Stimulated activated CD4-positive, alpha-beta T cell treated with anti-CD3 and anti-CD28 coated beads, TNF-alpha, amount 100 ng/mL, for 4 hours (primary cell): Measurements from ENCODE around the gene RPH3AL.
"Not testable (repeated sequence)": the region's sequence is repeated elsewhere in the genome, so short reads cannot be mapped to it uniquely, and the experiment has no call there.

Source experiments
- DNase-seq, 3 experiments: peaks; one replicate each; pipeline ENCODE4 v3.0.0-alpha.2; 2020; ENCODE audit warnings: low read depth in 3 of 3

RPH3AL gene

DNA sequence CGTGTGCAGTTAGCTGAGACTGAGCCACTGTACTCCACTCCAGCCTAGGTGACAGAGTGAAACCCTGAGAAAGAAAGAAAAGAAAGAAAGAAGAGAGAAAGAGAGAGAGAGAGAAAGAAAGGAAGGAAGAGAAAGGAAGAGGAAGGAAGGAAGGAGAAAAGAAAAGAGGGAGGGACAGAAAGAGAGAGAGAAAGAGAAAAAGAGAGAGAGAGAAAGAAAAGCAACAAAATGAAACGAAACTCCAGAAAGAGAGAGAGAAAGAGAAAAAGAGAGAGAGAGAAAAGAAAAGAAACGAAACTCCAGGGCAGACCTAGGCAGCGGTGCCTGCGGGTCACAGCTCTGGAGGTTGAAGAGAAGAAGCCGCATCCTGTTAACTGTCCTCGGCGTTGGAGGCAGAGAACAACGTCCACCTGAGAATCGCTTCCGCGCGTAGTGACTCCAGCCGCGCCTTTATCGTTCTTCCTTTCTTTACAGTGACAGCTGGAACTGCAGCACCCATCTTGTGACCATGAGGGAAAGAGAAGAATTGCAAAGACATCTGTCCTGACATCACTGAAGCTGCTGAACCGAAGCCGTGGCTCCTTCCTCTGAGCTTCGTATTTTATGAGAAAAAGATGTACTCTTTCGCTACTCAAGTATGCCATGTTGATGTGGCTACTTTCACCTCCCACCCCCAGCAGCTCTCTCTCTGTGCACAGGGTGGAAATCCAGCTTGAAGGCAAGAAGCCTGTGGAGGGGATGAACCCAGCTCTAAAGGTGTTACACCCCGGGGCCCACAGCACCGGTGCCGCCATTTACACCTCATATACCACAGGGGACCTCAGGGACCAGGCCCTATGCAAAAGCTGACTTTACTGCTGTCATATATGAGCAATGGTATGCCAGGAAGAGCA, 114.3 kb downstream of the RPH3AL start:
- DNase-seq, result no peak

DNA sequence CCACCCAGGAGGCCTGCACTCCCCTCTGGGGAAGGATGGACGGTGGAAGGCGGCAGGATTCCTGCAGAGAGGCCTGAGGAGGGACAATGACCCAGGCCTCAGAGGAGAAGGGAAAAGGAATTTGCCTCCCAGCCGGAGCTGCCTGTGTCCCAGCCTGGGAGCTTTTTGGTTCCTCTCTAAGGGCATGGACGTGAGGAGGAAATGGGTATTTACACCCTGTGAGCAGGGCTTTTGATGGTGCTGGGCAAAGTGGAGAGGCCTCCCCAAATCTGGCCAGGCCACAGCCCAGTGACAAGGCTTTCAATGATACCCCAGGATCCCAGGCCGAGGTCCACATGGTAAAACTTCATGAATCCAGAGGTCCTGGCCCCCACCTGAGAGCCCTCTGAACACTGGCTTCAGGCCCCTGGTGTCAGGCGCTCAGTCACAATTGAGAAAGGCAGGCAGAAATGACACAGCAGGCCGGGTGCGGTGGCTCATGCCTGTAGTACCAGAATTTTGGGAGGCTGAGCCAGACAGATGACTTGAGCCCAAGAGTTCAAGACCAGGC, 115.1 kb downstream of the RPH3AL start:
- DNase-seq, result no peak

DNA sequence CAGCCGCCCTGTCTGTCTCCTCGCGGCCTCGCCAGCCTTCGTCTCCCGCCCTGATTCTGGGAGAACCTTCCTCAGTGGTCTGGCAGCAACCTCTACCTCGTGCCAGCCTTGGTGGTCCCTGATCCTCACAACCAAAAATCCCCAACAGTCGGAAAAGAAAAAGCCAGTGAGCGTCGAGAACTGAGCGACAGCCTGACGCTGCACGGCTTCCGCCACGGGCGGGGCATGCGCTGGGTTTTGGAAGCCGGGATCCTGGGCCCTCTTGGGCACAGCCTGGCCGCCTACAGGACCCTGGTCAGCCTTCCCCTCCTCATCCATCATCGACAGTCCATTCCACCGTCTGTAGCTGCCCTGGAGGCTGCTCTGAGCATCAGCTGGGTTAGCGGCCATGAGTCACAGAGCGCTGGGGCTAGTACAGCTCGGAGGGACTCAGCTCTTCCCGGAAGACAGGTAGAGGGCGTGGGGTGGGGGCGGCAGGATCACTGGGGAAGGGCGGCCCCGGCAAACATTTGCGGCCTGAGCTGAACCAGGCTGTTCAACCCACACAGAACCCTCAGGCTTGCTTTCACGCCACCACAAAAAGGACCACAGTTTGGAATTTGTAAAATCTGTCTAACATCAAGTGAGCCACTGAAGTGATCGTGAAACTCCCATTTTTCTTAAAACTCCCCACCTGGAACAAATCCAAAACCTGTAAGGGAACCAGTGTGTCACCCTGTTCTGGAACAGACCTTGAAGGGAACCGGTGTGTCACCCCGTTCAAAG, 115.8 kb downstream of the RPH3AL start:
- no peak for DNase-seq

DNA sequence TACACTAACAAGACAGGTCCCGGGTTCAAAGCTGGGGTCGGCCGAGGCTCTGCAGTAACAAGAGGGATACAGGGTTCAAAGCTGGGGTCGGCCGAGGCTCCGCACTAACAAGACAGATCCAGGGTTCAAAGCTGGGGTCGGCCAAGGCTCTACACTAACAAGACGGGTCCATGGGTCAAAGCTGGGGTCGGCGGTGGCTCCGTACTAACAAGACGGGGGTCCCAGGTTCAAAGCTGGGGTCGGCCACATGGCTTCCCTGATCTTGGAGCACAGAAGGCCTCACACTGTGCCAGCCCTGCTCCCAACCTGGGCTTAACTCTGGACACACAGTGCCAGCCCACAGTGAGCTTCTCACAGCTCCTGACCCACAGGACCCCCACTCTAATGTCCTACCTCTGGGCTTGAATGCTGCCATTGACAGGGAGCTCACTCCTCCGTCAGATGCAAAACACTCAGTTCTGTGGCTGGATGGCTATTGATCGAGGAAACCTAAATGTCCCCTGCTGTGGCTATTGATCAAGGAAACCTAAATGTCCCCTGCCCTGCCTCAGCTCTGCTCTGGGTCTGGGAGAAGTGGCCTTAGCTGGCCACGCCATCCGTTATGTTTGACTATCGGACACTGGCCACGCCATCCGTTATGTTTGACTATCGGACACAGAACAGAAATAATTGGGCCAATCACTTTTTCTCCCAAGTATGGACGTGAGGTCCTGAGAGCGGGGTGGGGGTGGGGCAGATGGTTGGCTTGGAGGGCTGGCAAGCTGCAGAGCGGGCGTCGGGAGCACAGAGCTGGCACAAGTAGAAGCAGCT, 116.6 kb downstream of the RPH3AL start:
- no peak for DNase-seq

DNA sequence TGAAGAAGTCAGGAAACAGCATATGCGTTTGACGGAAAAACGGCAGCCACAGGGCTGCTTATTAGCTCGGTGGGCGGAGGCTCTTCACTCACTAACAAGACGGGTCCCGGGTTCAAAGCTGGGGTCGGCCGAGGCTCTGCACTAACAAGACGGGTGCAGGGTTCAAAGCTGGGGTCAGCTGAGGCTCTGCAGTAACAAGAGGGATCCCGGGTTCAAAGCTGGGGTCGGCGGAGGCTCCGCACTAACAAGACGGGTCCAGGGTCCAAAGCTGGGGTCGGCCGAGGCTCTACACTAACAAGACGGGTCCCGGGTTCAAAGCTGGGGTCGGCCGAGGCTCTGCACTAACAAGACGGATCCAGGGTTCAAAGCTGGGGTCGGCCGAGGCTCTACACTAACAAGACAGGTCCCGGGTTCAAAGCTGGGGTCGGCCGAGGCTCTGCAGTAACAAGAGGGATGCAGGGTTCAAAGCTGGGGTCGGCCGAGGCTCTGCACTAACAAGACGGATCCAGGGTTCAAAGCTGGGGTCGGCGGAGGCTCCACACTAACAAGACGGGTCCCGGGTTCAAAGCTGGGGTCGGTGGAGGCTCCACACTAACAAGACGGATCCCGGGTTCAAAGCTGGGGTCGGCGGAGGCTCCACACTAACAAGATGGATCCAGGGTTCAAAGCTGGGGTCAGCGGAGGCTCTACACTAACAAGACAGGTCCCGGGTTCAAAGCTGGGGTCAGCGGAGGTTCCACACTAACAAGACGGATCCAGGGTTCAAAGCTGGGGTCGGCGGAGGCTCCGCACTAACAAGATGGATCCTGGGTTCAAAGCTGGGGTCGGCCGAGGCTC, 117.4 kb downstream of the RPH3AL start:
- DNase-seq, result not testable (repeated sequence)

DNA sequence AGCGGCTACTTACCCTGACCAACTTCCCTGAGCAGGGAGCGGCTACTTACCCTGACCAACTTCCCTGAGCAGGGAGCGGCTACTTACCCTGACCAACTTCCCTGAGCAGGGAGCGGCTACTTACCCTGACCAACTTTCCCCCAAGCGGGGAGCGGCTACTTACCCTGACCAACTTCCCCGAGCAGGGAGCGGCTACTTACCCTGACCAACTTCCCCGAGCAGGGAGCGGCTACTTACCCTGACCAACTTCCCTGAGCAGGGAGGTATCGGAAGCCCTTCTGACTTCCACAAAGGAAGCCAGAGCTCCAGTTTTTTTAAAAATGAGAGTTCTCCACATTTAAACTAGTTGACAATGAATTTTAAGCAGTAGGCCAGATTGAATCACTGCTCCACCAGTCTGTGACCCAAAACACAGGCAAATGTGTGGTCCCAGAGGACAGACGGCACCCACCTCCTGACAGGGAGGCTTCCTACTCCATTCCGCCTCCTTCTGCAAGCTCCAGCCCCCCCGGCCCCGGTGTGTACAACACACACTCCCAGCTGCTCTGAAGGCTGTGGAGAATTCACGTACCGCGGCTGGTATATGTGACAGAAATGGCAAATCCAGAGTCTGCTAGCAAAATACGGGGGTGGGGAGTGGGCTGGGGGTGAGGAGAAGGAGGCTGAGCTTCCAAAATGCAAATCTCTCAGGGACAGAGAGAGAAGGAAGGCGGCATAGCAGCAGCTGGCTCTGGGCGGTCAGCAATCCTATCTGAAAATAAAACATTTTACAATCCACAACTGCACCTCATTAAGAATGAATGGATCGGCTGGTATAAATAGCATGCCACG, 118.2 kb downstream of the RPH3AL start:
- DNase-seq, result not testable (repeated sequence)

DNA sequence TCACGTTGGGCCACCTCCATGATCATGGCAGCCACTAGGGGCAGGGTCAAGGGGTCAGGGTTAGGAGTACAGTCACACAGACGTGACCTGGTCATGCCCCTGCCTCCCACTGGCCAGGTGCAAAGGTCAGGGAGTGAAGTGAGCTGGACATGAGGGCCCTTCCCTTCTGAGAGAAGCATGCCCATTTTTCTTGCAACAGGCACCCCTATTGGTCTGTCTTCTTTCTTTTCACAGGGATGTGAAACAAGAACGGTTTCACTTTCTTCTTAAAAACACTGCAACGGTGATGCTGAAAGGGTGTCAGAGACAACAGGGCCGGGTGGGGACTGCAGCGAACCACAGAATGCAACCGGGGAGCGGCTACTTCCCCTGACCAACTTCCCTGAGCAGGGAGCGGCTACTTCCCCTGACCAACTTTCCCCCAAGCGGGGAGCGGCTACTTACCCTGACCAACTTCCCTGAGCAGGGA, 119.1 kb downstream of the RPH3AL start:
- no peak for DNase-seq

DNA sequence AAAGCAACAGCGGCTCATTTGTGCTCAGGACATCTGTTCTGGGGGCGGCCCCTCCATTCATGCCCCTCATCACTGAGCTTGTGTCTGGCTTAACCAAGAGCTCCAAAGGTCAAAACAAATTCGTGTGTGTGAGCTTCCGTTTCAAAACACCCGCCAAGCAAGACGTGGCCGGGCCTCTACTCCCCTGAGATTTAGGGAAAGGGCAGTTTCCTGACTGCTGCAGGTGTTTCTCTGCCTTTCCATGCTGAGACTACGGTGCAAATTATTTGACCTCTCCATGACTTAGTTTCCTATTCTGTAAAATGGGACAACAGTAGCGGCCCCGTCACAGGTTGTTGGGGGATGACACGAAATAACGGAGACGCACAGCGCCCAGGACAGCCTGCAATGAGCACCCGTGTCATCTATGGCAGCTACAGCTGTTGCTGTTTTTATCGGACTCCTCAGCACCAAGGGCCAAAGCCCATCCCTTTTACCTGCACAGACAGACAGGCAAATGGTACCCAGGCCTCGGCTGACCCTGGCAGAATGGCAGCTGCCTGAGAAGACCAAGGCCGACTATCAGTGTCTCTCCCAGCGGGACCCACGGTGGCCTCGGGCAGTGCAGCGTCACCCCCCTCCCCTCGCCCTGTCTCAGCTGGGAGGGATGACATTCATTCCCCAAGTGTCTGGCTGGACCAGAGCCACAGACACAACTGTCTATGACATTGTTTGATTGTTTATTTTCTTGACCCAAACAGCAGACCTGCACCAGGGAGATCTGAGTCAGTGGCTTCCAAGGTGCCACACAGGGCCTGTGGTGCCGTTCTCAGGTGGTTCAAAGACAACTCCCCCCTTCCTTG, 120.4 kb downstream of the RPH3AL start:
- no peak for DNase-seq

DNA sequence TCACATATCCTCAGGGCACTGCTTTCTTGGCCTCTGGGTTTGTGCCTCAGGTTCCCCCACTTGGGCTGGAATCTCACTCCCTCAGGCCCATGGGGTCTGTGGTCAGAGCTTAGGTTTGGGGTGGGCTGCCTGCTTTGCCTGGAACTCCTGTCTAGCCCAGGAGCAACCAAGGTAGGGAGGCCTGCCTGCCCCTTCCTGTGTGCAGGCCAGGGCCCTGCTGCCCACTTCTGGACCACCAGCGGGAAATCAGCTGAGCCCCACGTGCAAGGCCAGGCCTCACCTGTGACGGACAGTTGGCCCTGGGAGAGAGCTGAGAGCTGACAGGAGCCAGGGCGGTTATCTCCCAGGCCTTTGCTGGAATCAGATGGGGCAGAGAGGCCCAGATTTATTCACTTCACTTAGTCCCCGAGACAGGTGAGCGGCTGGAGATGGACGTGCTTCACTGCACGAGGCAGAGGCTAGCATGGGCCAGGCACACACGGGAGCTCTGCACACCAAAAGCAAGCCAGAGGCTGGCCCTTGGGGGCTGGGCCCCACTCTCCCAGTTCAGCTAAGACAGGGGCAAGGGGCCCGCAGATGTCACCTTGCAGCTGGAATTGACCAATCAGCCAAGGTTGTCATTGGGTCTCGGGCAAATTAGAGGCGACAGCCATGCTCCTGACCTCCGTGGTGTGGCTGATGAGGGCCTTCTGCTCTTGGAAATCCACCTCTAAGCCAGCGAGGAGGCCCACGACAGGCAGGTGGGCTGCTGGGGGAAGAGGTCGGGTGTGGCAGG, 121.2 kb downstream of the RPH3AL start:
- DNase-seq, result no peak

DNA sequence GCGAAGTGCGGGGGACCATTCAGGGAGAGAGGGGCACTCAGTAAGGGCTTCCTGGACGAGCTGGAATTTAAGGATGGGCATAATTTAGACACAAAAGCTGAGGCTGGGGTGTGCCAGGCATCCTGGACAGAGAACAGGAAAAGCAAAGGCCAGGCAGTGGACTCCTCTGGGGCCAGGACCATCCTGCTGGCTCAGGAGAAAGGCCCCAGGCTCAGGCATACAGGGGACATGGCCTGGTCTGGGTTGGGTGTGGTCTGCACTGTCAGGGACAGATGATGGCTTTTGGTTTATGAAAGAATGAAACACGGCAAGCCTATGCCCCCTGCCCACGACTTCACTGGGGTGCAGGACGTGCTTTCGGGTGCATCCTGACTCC, 122.2 kb downstream of the RPH3AL start:
- no peak for DNase-seq

DNA sequence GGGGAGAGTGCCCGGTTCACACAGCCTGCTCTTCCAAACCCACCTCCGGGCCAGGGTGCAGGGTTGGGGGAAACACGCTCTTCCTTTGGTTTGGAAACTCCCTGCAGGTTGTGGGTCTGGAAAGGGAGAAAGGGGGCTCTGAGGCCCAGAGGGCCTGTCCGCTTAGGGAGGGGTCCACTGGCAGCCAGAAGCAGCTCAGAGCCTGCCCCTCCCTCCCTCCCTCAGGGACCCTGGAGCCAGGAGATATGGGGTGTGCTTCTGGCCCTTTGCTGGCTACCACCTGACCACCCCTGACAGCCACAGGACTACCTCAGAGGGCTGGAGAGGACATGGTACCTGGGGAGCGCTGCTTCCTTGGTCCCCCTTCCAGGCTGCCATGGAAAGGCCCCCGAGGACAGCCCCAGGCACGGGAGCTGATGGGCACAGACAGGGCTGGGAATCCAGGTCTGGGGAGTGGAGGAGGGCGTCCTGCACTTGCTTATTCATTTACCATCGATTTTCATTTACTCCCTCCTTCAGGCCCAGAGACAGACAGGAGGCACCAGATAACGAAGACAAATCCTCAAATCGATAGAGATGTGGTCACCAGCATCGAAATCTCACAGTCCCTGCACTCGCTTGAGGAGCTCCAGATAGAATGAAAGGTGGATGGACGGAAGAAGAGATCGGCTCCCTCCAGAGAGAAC, 122.8 kb downstream of the RPH3AL start:
- DNase-seq, result no peak

DNA sequence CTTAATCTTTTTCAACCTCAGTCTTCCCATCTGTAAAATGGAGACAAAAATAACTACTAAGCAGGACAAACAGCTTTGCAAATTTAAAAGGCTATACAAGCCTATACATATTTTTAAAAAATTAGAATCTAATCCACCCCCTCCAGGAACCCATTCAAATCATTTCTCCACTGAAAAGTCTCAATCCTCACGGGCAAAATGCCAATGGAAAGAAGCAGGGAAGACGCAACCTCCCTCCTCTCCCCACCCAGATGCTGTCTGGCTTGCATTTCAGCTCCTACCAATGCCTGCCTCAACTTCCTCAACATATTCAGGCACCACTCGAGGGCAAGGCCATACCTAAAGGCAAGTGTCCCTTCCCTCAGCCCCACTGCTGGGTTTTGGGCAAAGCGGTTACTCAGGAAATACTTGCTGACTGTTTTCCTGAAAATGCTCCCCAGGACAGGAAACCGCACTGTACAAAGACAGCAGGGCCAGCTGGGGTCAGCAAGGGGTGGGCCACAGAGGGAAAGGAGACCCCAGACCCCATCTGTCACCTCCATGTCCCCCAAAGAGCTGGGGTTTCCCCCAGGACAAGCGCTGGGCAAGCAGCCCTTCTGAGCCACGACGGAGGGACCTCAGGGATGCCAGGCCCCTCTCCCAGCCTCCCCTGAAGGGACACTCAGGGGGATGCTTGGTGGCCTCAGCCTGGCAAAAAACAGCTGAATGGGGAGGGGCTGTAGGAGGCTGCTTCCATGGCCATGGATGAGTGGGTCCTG, 123.5 kb downstream of the RPH3AL start:
- DNase-seq, result no peak

DNA sequence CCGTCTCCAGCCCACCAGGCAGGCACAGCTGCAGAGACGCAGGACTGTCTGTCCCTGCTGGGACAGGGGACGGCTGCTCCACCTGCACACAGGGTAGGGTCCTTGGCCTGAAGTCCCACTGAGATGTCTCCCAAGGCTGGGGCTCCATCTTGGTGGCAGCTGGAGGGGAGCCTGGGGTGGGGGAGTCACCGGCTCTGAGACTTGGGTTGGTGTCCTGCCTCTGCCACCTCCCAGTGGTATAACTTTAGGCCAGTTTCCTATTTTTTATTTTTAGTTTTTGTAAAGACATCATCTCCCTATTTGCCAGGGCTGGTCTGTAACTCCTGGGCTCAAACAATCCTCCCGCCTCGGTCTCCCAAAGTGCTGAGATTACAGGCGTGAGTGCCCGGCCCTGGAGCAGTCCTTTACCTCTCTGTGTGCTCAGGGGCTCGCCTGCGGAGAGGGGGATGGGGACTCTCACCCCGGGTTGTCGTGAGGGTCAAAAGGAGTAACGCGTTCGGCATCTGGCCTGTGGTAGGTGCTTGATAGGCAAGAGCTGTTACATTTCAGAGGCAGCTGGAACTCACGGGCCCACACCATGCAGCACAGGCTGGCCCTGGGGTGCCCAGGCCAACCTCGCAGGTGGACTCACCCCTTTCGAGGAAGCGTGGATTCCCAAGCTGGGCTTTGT, 124.5 kb downstream of the RPH3AL start:
- DNase-seq, result no peak

DNA sequence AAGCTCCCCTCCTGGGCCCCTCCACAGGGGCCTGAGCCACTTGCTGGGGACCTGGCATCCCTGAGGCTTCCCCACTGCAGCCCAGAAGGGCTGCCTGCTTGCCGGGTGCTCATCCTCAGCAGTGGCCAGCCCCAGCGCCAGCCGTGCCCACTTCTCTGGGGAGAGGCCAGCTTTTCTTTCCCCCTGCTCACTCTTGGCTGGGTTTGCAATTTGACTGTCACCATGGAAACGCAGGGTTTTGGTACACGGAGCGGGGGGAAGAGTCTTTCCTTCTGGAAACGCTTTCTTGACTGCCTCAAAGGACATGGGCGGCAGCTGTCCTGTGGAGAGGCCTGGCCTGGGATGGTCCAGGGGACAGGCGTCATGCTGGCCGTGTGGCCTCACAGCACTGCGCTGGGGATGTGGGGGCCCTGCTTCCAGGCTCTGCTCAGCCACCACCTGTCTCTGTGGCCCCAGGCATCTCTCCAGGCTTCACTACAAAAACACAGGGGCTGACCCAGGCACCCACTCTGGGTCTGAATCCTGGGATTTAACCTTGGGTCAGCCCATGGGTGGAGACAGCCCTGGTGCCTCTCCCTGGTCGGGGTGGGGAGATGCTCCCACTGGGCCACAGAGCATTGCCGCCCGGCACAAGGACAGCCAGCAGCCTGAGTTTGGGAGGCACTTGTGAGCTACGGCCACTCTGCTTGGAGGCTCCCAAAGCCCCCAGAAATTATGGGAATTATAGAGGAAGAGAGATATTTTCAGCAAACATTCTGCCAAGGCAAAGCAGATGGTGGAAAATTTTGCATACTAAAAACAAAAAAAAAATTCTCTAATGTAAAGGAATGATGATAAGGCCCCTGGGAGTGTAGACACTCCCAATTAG, 125.3 kb downstream of the RPH3AL start:
- DNase-seq, result no peak
